Measurements from ENCODE around the gene CD52. TPM values are rescaled to one million over a fixed set of nuclear protein-coding genes. Genes with fewer than 3 reads are reported as not detected.

CD52 gene
- total RNA-seq, 1 experiment from 2014 or later = 2.0 TPM

GRCh38 chr1:26335774-26336476, 18.2 kb downstream of the CD52 start (continued):
- no peak for TF ChIP-seq MAX (IDR thresholded peaks at IDR 0.05)
- no peak for TF ChIP-seq ZFX (IDR thresholded peaks at IDR 0.05)

GRCh38 chr1:26336477-26337205, 18.9 kb downstream of the CD52 start:
- Histone ChIP-seq H3K9me3 (ENCODE audit: control insufficient read depth in 1 of 2, insufficient read depth in 1 of 2, low read depth in 1 of 2, low read length in 2 of 2) (no peaks in the 10 kb centered on the region), H3K4me2 (ENCODE audit: low read length) (peak overlapping the region; percentile 99), H3K4me3 (replicated peaks in 1 of 2; ENCODE audit: low read depth in 1 of 2, low read length in 2 of 2) (peak overlapping the region; percentile 62 to 86), H4K20me1 (ENCODE audit: insufficient read depth) (no peaks in the 10 kb centered on the region), H3K9ac (ENCODE audit: low read length) (peak overlapping the region; percentile 69), H2AFZ (ENCODE audit: low read depth, low read length, poor library complexity, severe bottlenecking) (peak overlapping the region; percentile 56), H3K27ac (ENCODE audit: low read depth, low read length) (peak overlapping the region; percentile 54; the same call in 1 of the 2 replicates), H3K36me3 (ENCODE audit: control insufficient read depth in 1 of 2, insufficient read depth in 2 of 2, low read length in 2 of 2) (no peaks in the 10 kb centered on the region; a peak in 1 of 4 replicates), H3K9me2 (ENCODE audit: insufficient read depth) (no peaks in the 10 kb centered on the region), H3K79me2 (ENCODE audit: insufficient read depth, low read length) (no peaks in the 10 kb centered on the region), H3K4me1 (ENCODE audit: control insufficient read depth in 1 of 2, insufficient read depth in 2 of 2, low read length in 2 of 2) (peaks cover 11 to 25% of the 10 kb centered on the region in 2 experiments), H3K27me3 (ENCODE audit: insufficient read depth, low read length) (no peaks in the 10 kb centered on the region)
- peak; percentile 94 for ATAC-seq
- POLR2A ChIA-PET = no interaction called here
- TF ChIP-seq EGR1 (IDR thresholded peaks at IDR 0.05; ENCODE audit: low read depth) = peak; percentile 74
- TF ChIP-seq ATF3 (IDR thresholded peaks at IDR 0.05) = no peak
- no peak for TF ChIP-seq JUND (IDR thresholded peaks at IDR 0.05)
- no peak for TF ChIP-seq CEBPB (IDR thresholded peaks at IDR 0.05; ENCODE audit: low read depth)
- peak; percentile 42 for TF ChIP-seq SP1 (IDR thresholded peaks at IDR 0.05; ENCODE audit: low read depth)
- no peak for TF ChIP-seq YY1 (IDR thresholded peaks at IDR 0.05; ENCODE audit: extremely low read depth, insufficient replicate concordance, low read depth, low read length)
- peak; percentile 95 for TF ChIP-seq MAX (IDR thresholded peaks at IDR 0.05)
- peak; percentile 55 for TF ChIP-seq POLR2AphosphoS5 (IDR thresholded peaks at IDR 0.05; ENCODE audit: low read depth, low read length)
- peak; percentile 75 for DNase-seq (ENCODE audit: low read depth, low spot score)
- intact Hi-C loops (cut with micrococcal nuclease) = no loop called here
- CTCF ChIA-PET = no interaction called here
- RAD21 ChIA-PET (ENCODE audit: low non-redundant PET in 1 of 2, low total read pairs in 2 of 2, uncharacterized antibody in 2 of 2, unreplicated experiment in 2 of 2) = no interaction called here
- no TSS peak for BruUV-seq (replicated peaks)
